ENCODE measurements around the gene CCDC77. TPM values are rescaled to one million over a fixed set of nuclear protein-coding genes. Genes with fewer than 3 reads are reported as not detected.

CCDC77 gene
- total RNA-seq, 1 experiment from 2014 or later: 21.9 TPM

GRCh38 chr12:366820-367219 is 34.6 kb upstream of the CCDC77 start:
- H3K4me3 Mint-ChIP-seq: no peak overlapping the region
- H4K91ac ChIP-seq (ENCODE audit: insufficient read length, low read depth, low read length): no peak overlapping the region
- no peak overlapping the region for H3K14ac ChIP-seq (ENCODE audit: insufficient read depth, low read length)
- H2BK12ac ChIP-seq (ENCODE audit: insufficient read length, low read depth, low read length): no peak overlapping the region
- H3K27ac Mint-ChIP-seq: no peak overlapping the region
- H4K5ac ChIP-seq (ENCODE audit: insufficient read length, low read depth, low read length): no peak overlapping the region
- no peak overlapping the region for H2AFZ ChIP-seq (ENCODE audit: low read length)
- peaks cover 12% of the 10 kb centered on the region for H3K9me3 ChIP-seq (ENCODE audit: control insufficient read depth, low read depth, low read length)
- H3K56ac ChIP-seq (ENCODE audit: insufficient read length, low read depth, low read length): no peak overlapping the region
- H3K36me3 Mint-ChIP-seq (ENCODE audit: insufficient read depth in 1 of 3, low read depth in 3 of 3): peaks cover 66 to 92% (median 81%) of the 10 kb centered on the region in 3 experiments
- H3K27me3 Mint-ChIP-seq (ENCODE audit: low read depth): no peaks in the 10 kb centered on the region
- H3K27me3 ChIP-seq (ENCODE audit: insufficient read depth, low read length): no peaks in the 10 kb centered on the region
- no peak overlapping the region for H4K8ac ChIP-seq (replicated peaks; ENCODE audit: insufficient read length, low read depth, low read length)
- no peak for DNase-seq
- no peak overlapping the region for H2BK5ac ChIP-seq (ENCODE audit: insufficient read length, low read length)
- H3K4me1 ChIP-seq (ENCODE audit: insufficient read depth, low read length): no peaks in the 10 kb centered on the region
- H3K27ac ChIP-seq (ENCODE audit: insufficient read length, low read depth, low read length): no peak overlapping the region
- no peaks in the 10 kb centered on the region for H3K79me1 ChIP-seq (ENCODE audit: insufficient read depth, low read depth, low read length, poor library complexity, severe bottlenecking)
- H3K4me2 ChIP-seq (ENCODE audit: insufficient read depth, insufficient read length, low read length): no peak overlapping the region
- H3K79me2 ChIP-seq (ENCODE audit: insufficient read depth, low read length): no peaks in the 10 kb centered on the region
- no peak overlapping the region for H2BK15ac ChIP-seq (ENCODE audit: low read depth, low read length)
- peaks cover 21 to 27% of the 10 kb centered on the region in 2 experiments for H3K9me3 Mint-ChIP-seq
- H3K9ac ChIP-seq (ENCODE audit: extremely low read depth, insufficient read length, low read length): no peak overlapping the region
- no peak for TF ChIP-seq CTCF (conservative IDR thresholded peaks at IDR 0.05)
- H2BK120ac ChIP-seq (ENCODE audit: low read depth, low read length, poor library complexity, severe bottlenecking): no peak overlapping the region
- H3K23me2 ChIP-seq (ENCODE audit: insufficient read length, low read depth, low read length, poor library complexity, severe bottlenecking): no peaks in the 10 kb centered on the region
- H2BK20ac ChIP-seq (ENCODE audit: low read depth, low read length, poor library complexity, severe bottlenecking): no peak overlapping the region
- H3K4ac ChIP-seq (ENCODE audit: low read depth, low read length): no peak overlapping the region
- no peaks in the 10 kb centered on the region for H4K20me1 ChIP-seq (ENCODE audit: control insufficient read depth, insufficient read depth, insufficient read length)
- no peak overlapping the region for H2AK5ac ChIP-seq (ENCODE audit: insufficient read length, low read length)
- no CpG with 5 or more reads among the region's 2 CpGs for WGBS (ENCODE audit: extremely low coverage, insufficient read length, low lambda C conversion rate)
- no peak overlapping the region for H3T11ph ChIP-seq (ENCODE audit: low read length)
- no peak overlapping the region for H3K23ac ChIP-seq (ENCODE audit: insufficient read length, low read depth, low read length)
- H3K18ac ChIP-seq (ENCODE audit: insufficient read length, low read depth, low read length): no peak overlapping the region
- no peaks in the 10 kb centered on the region for H3K4me1 Mint-ChIP-seq

All from H9 (cell line).